ENCODE results near the gene CEP72.
"Not testable (repeated sequence)": the region's sequence is repeated elsewhere in the genome, so short reads cannot be mapped to it uniquely, and the experiment has no call there.

CEP72 gene

DNA sequence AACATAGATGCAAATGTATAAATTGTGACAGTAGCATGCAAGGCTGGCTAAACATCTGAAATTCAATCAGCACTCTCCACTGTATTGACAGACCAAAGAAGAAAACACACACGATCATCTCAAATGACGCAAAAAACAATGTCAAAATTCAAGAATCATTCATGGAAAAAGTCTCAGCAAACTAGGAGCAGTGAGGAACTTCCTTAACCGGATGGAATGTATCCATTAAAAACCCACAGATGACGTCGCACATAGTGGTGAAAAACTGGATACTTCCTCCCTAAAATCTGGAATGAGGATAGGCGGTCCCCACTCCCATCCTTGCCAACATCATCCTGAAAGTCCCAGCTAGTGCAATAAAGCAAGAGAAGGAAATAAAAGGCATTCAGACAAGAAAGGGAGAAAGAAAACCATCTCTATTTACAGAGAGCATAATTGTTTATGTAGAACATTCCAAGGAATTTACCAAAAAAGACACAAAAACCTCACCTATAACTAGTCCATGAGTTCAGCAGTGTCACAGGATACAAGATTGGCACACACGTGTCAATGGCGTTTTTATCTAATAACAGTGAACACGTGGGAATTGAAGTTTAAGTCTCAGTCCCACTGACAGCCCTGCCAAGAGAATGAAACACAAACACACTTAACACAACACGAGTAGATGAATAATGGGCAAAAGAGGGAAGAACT is 14.1 kb upstream of the CEP72 start:
- in situ Hi-C loops (cut with HindIII; ENCODE audit: low sequenced_read_pairs) = no loop called here

DNA sequence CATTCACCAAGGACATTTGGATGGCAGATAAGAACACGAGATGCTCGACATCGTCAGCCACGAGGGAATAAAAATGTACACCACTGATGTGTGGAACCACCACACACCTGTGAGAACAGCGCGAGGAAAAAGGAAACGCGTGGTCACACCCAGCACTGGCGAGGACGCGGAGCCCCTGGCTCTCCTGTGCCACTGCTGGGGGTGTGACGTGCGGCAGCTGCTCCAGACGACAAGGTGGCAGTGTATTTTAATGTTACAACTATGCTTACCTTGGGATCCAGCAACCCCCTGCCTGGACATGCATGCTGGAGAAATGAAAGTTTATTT is 13.6 kb upstream of the CEP72 start:
- in situ Hi-C loops (cut with HindIII; ENCODE audit: low sequenced_read_pairs) = no loop called here

- in situ Hi-C loops (cut with HindIII; ENCODE audit: low sequenced_read_pairs) = no loop called here
Observed at GRCh38 chr5:600886-601541, 11.1 kb upstream of the CEP72 start.

DNA sequence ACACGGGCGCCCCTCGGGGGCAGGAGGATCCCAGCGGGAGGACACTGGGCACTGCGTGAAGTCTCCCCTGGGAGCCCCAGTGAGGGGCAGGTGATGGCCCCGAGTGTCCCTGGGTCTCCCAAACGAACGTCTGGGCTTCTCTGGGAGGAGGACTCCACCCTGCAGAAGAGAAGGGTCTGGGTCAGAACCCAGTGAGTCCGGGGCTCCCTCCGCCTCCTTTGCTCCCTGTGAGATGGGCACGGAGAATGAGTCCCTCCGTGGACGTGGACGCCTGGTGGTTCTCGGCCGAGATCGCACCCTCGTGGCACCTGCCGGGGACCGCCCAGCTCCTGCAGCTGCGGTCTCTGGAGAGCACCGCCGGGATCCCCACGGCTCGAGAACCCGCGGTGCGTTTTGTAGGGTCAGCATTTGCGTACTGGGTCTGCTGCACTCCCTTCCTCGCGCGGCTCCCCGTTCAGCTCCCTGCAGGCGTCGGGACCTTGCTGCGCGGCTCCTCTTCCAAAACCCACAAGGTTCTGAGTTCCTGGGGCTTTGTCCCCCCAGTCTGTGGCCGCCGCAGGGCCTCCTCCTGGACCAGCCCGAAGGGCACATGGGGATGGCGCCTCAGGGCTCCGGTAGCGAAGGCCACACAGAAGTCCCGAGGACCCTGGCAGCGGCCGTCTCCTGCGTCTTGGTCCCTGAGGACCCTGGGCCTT is 10.2 kb upstream of the CEP72 start:
- in situ Hi-C loops (cut with HindIII; ENCODE audit: low sequenced_read_pairs) = no loop called here

GRCh38 chr5:602466-603035 is 9.6 kb upstream of the CEP72 start:
- in situ Hi-C loops (cut with HindIII; ENCODE audit: low sequenced_read_pairs) = no loop called here

GRCh38 chr5:603081-603998 is 8.8 kb upstream of the CEP72 start:
- in situ Hi-C loops (cut with HindIII; ENCODE audit: low sequenced_read_pairs) = no loop called here

GRCh38 chr5:604391-604831 is 7.7 kb upstream of the CEP72 start:
- in situ Hi-C loops (cut with HindIII; ENCODE audit: low sequenced_read_pairs) = no loop called here

- in situ Hi-C loops (cut with HindIII; ENCODE audit: low sequenced_read_pairs) = not testable (repeated sequence)
Observed at GRCh38 chr5:605090-605489, 7.0 kb upstream of the CEP72 start.

DNA sequence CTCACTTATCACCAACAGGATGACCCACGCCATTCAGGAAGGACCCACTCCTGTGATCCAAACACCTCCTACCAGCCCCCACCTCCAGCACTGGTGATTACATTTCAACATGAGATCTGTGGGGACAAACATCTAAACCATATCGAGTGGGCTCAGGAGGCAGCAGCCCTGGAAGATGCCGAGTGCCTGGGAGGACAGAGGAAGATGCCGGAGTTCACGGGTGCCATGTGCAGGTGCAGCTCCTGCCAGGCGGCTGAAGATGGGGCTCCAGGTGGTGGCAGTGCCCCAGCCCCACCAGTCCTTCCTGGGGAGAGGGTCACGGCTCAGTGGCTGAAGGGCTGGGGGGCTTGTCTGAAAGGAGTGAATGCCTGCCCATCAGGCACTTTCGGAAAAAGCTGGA is 6.1 kb upstream of the CEP72 start:
- in situ Hi-C loops (cut with HindIII; ENCODE audit: low sequenced_read_pairs) = no loop called here

GRCh38 chr5:606526-607399 is 5.4 kb upstream of the CEP72 start:
- in situ Hi-C loops (cut with HindIII; ENCODE audit: low sequenced_read_pairs) = no loop called here

GRCh38 chr5:607541-608428 is 4.4 kb upstream of the CEP72 start:
- in situ Hi-C loops (cut with HindIII; ENCODE audit: low sequenced_read_pairs) = no loop called here

DNA sequence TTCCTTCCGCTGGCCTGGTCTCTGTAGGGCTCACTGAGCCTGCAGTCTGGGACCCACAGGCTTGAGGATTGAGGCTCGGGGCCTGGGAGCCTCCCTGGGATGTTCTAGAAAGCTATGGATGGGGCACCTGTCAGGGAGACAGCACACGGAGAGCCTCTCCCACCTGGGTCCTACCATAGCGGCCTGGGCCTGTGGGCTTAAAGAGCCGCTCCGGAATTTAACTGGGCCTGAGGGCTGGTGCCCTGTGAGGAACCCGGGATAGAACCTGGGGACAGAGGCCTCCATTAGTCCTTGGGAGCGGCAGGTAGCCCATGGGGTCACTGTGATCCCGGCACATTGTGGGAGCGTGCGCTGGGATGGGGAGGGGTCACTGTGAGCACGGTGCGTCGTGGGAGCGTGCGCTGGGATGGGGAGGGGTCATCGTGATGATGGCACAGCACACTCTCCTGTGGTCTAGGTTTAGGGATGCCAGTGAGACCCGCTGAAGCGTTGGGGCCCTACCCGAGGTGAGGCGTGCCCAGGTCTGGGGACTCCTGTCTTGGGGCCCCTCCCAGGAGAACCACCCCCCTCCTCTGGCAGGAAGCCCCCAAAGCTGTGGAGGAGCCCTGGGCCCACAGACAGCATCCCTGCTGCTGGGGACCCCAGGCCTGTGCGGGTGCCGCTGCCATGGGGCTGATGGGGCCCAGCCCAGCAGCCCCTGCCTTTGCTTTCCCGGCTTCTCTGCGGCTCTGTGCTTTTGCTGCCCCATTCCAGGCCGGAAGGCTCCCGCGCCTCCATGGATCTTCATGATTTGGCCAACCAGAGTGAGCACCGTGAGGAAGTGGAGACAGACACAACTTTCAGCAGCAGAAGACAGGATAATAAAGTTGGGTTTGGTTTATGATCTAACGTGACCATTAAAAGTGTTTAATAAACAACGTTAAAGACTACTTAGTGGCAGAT is 3.4 kb upstream of the CEP72 start:
- in situ Hi-C loops (cut with HindIII; ENCODE audit: low sequenced_read_pairs) = no loop called here

GRCh38 chr5:609506-609905 is 2.6 kb upstream of the CEP72 start:
- in situ Hi-C loops (cut with HindIII; ENCODE audit: low sequenced_read_pairs) = no loop called here

GRCh38 chr5:610011-610743 is 2.0 kb upstream of the CEP72 start:
- in situ Hi-C loops (cut with HindIII; ENCODE audit: low sequenced_read_pairs) = no loop called here

GRCh38 chr5:610744-611730 is 1.1 kb upstream of the CEP72 start:
- in situ Hi-C loops (cut with HindIII; ENCODE audit: low sequenced_read_pairs) = no loop called here

Measured in DLD1 (cell line).